H9 (cell line): ENCODE data around the gene WDR36. TPM values are rescaled to one million over a fixed set of nuclear protein-coding genes. Genes with fewer than 3 reads are reported as not detected.

Experiments used
- DNase-seq: peaks from one replicate; pipeline ENCODE4 v3.0.0-alpha.2; 2017
- H2AFZ ChIP-seq: one replicate; pipeline ENCODE4 v1.6.1; 2013; ENCODE audit warnings: mild to moderate bottlenecking, low read length, control low read depth, moderate library complexity
- H2AK5ac ChIP-seq: 2 replicates; pipeline ENCODE4 v1.6.1; 2013; ENCODE audit warnings: low read length, control low read depth, mixed read lengths; ENCODE audit not compliant: insufficient read length
- H2BK120ac ChIP-seq: one replicate; pipeline ENCODE4 v1.6.1; 2013; ENCODE audit warnings: low read depth, mild to moderate bottlenecking, low read length, control low read depth, inconsistent platforms; ENCODE audit not compliant: poor library complexity, severe bottlenecking
- H2BK12ac ChIP-seq: 2 replicates; pipeline ENCODE4 v1.6.1; 2013; ENCODE audit warnings: low read length, control low read depth, mixed read lengths, low read depth; ENCODE audit not compliant: insufficient read length
- H2BK15ac ChIP-seq: 2 replicates; pipeline ENCODE4 v1.6.1; 2013; ENCODE audit warnings: low read depth, low read length, control low read depth
- H2BK20ac ChIP-seq: one replicate; pipeline ENCODE4 v1.6.1; 2013; ENCODE audit warnings: low read depth, mild to moderate bottlenecking, low read length, control low read depth, inconsistent platforms; ENCODE audit not compliant: poor library complexity, severe bottlenecking
- H2BK5ac ChIP-seq: 2 replicates; pipeline ENCODE4 v1.6.1; 2013; ENCODE audit warnings: low read length, control low read depth, mixed read lengths; ENCODE audit not compliant: insufficient read length
- H3K14ac ChIP-seq: 2 replicates; pipeline ENCODE4 v1.6.1; 2013; ENCODE audit warnings: low read length, control low read depth; ENCODE audit not compliant: insufficient read depth
- H3K18ac ChIP-seq: 2 replicates; pipeline ENCODE4 v1.6.1; 2013; ENCODE audit warnings: low read depth, mild to moderate bottlenecking, mixed read lengths, low read length, control low read depth; ENCODE audit not compliant: insufficient read length
- H3K23ac ChIP-seq: 2 replicates; pipeline ENCODE4 v1.6.1; 2013; ENCODE audit warnings: low read length, control low read depth, mixed read lengths, low read depth; ENCODE audit not compliant: insufficient read length
- H3K23me2 ChIP-seq: 2 replicates; pipeline ENCODE4 v1.6.1; 2013; ENCODE audit warnings: low read depth, mild to moderate bottlenecking, mixed read lengths, low read length, control low read depth; ENCODE audit not compliant: insufficient read length, poor library complexity, severe bottlenecking
- H3K27ac ChIP-seq: 2 replicates; pipeline ENCODE4 v1.5.1; 2013; ENCODE audit warnings: low read length, control low read depth, mixed read lengths, low read depth; ENCODE audit not compliant: insufficient read length
- H3K27me3 ChIP-seq: 2 replicates; pipeline ENCODE4 v1.6.1; 2013; ENCODE audit warnings: low read length, control low read depth, inconsistent platforms; ENCODE audit not compliant: insufficient read depth
- H3K4ac ChIP-seq: 2 replicates; pipeline ENCODE4 v1.6.1; 2013; ENCODE audit warnings: low read depth, mild to moderate bottlenecking, control low read depth, inconsistent platforms, low read length, moderate library complexity
- H3K4me1 ChIP-seq: 2 replicates; pipeline ENCODE4 v1.6.1; 2013; ENCODE audit warnings: low read length, control low read depth, inconsistent platforms; ENCODE audit not compliant: insufficient read depth
- H3K4me2 ChIP-seq: 2 replicates; pipeline ENCODE4 v1.6.1; 2013; ENCODE audit warnings: low read length, control low read depth, mixed read lengths; ENCODE audit not compliant: insufficient read length, insufficient read depth
- H3K56ac ChIP-seq: 2 replicates; pipeline ENCODE4 v1.6.1; 2013; ENCODE audit warnings: low read depth, mild to moderate bottlenecking, mixed read lengths, low read length, control low read depth; ENCODE audit not compliant: insufficient read length
- H3K79me1 ChIP-seq: 2 replicates; pipeline ENCODE4 v1.6.1; 2013; ENCODE audit warnings: low read depth, mild to moderate bottlenecking, moderate library complexity, low read length, control low read depth, inconsistent platforms; ENCODE audit not compliant: insufficient read depth, poor library complexity, severe bottlenecking
- H3K79me2 ChIP-seq: 2 replicates; pipeline ENCODE4 v1.6.1; 2013; ENCODE audit warnings: low read length, control low read depth, inconsistent platforms; ENCODE audit not compliant: insufficient read depth
- H3K9ac ChIP-seq: 2 replicates; pipeline ENCODE4 v1.6.1; 2013; ENCODE audit warnings: low read length, control low read depth, mixed read lengths; ENCODE audit not compliant: insufficient read length; ENCODE audit errors: extremely low read depth
- H3K9me3 ChIP-seq: one replicate; pipeline ENCODE4 v1.6.1; 2013; ENCODE audit warnings: low read depth, low read length, inconsistent platforms; ENCODE audit not compliant: control insufficient read depth
- H3T11ph ChIP-seq: one replicate; pipeline ENCODE4 v1.6.1; 2013; ENCODE audit warnings: mild to moderate bottlenecking, low read length, control low read depth, inconsistent platforms
- H4K20me1 ChIP-seq: one replicate; pipeline ENCODE4 v1.6.1; 2013; ENCODE audit not compliant: control insufficient read depth, insufficient read length, insufficient read depth
- H4K5ac ChIP-seq: 2 replicates; pipeline ENCODE4 v1.6.1; 2013; ENCODE audit warnings: low read depth, mild to moderate bottlenecking, mixed read lengths, low read length, control low read depth; ENCODE audit not compliant: insufficient read length
- H4K8ac ChIP-seq: replicated peaks from 2 replicates; pipeline ENCODE4 v1.6.1; 2013; ENCODE audit warnings: low read length, control low read depth, mixed read lengths, low read depth; ENCODE audit not compliant: insufficient read length
- H4K91ac ChIP-seq: 2 replicates; pipeline ENCODE4 v1.6.1; 2013; ENCODE audit warnings: low read depth, mild to moderate bottlenecking, moderate library complexity, mixed read lengths, low read length, control low read depth; ENCODE audit not compliant: insufficient read length
- H3K27ac Mint-ChIP-seq, 3 experiments: 2 replicates in 2 of 3; 3 replicates in 1 of 3; pipeline ENCODE4 v1.8.0; 2020 to 2021; ENCODE audit warnings: mixed read lengths in 3 of 3, mild to moderate bottlenecking in 1 of 3, moderate library complexity in 1 of 3
- H3K27me3 Mint-ChIP-seq: 2 replicates; pipeline ENCODE4 v1.8.0; 2021; ENCODE audit warnings: low read depth, mild to moderate bottlenecking, moderate library complexity, mixed read lengths
- H3K36me3 Mint-ChIP-seq, 3 experiments: 2 replicates in 2 of 3; 3 replicates in 1 of 3; pipeline ENCODE4 v1.8.0; 2020 to 2021; ENCODE audit warnings: low read depth in 3 of 3, mixed read lengths in 3 of 3; ENCODE audit not compliant: insufficient read depth in 1 of 3
- H3K4me1 Mint-ChIP-seq, 2 experiments: 2 replicates each; pipeline ENCODE4 v1.8.0; 2020; ENCODE audit warnings: mixed read lengths in 2 of 2
- H3K4me3 Mint-ChIP-seq, 2 experiments: 2 replicates in 1 of 2; 3 replicates in 1 of 2; pipeline ENCODE4 v1.8.0; 2020 to 2021; ENCODE audit warnings: mild to moderate bottlenecking in 2 of 2, mixed read lengths in 2 of 2, moderate library complexity in 1 of 2
- H3K9me3 Mint-ChIP-seq, 2 experiments: 2 replicates in 1 of 2; 3 replicates in 1 of 2; pipeline ENCODE4 v1.8.0; 2020; ENCODE audit warnings: mild to moderate bottlenecking in 2 of 2, mixed read lengths in 2 of 2, moderate library complexity in 1 of 2
- WGBS: extraction: QIAGEN DNeasy Blood & Tissue Kit; methylation state at CpG from one replicate; pipeline ENCODE4 v1.1.7; 2013; ENCODE audit warnings: missing lambda C conversion rate, low lambda C conversion rate, mixed read lengths; ENCODE audit not compliant: insufficient read length; ENCODE audit errors: extremely low coverage; 5-methylcytosine and 5-hydroxymethylcytosine counted together
- total RNA-seq: library from RNA; stranded (reverse); gene quantifications from 2 replicates; pipeline ENCODE4 v1.2.1, GENCODE V29; 2021
- TF ChIP-seq, protein P1 (sequence below): fragments of 200-600 bp; sonication (generic); conservative IDR thresholded peaks from 3 replicates; pipeline ENCODE4 v1.8.0; 2021; ENCODE audit warnings: antibody characterized with exemption, mild to moderate bottlenecking

The WDR36 gene
- total RNA-seq, 1 experiment from 2014 or later, result 42.0 TPM

- H3T11ph ChIP-seq, result no peak overlapping the region
- H3K23me2 ChIP-seq, result no peaks in the 10 kb centered on the region
- DNase-seq, result peak; percentile 32
- WGBS, result no CpG with 5 or more reads among the region's 5 CpGs
- no peaks in the 10 kb centered on the region for H3K79me2 ChIP-seq
- H3K23ac ChIP-seq, result no peak overlapping the region
- no peak overlapping the region for H4K91ac ChIP-seq
- H3K9ac ChIP-seq, result no peak overlapping the region
- no peak overlapping the region for H4K8ac ChIP-seq
- H2BK5ac ChIP-seq, result no peak overlapping the region
- no peak overlapping the region for H2BK15ac ChIP-seq
- no peak overlapping the region for H3K4ac ChIP-seq
- H2BK120ac ChIP-seq, result no peak overlapping the region
- H2BK12ac ChIP-seq, result no peak overlapping the region
- H3K14ac ChIP-seq, result no peak overlapping the region
- Mint-ChIP-seq H3K4me3 (no peak overlapping the region), H3K27me3 (no peaks in the 10 kb centered on the region; the same call in 1 of the 2 replicates), H3K4me1 (peaks cover 3 to 4% of the 10 kb centered on the region in 2 experiments), H3K9me3 (no peaks in the 10 kb centered on the region), H3K36me3 (no peaks in the 10 kb centered on the region), H3K27ac (peak overlapping the region in 2 of 3 experiments; percentile 30 to 85; a peak in 2 of 7 replicates)
- H4K20me1 ChIP-seq, result no peaks in the 10 kb centered on the region
- H3K27me3 ChIP-seq, result no peaks in the 10 kb centered on the region
- H3K9me3 ChIP-seq, result no peaks in the 10 kb centered on the region
- no peak overlapping the region for H3K27ac ChIP-seq
- H2BK20ac ChIP-seq, result peak overlapping the region; percentile 14
- TF ChIP-seq, protein P1, sequence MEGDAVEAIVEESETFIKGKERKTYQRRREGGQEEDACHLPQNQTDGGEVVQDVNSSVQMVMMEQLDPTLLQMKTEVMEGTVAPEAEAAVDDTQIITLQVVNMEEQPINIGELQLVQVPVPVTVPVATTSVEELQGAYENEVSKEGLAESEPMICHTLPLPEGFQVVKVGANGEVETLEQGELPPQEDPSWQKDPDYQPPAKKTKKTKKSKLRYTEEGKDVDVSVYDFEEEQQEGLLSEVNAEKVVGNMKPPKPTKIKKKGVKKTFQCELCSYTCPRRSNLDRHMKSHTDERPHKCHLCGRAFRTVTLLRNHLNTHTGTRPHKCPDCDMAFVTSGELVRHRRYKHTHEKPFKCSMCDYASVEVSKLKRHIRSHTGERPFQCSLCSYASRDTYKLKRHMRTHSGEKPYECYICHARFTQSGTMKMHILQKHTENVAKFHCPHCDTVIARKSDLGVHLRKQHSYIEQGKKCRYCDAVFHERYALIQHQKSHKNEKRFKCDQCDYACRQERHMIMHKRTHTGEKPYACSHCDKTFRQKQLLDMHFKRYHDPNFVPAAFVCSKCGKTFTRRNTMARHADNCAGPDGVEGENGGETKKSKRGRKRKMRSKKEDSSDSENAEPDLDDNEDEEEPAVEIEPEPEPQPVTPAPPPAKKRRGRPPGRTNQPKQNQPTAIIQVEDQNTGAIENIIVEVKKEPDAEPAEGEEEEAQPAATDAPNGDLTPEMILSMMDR, result no peak
- H2AK5ac ChIP-seq, result no peak overlapping the region
- no peak overlapping the region for H3K56ac ChIP-seq
- H3K18ac ChIP-seq, result no peak overlapping the region
- H3K4me2 ChIP-seq, result no peak overlapping the region
- H4K5ac ChIP-seq, result no peak overlapping the region
- H3K4me1 ChIP-seq, result no peaks in the 10 kb centered on the region
- no peak overlapping the region for H2AFZ ChIP-seq
- no peaks in the 10 kb centered on the region for H3K79me1 ChIP-seq
Observed at GRCh38 chr5:111043712-111044506, 48.2 kb upstream of the WDR36 start.
